CD4-positive, alpha-beta memory T cell (primary cell): Measurements from ENCODE around the gene ABCD1. TPM values are rescaled to one million over a fixed set of nuclear protein-coding genes. Genes with fewer than 3 reads are reported as not detected.

Experiments
- CTCF ChIA-PET: fragments of 350-600 bp; sonication (Branson Sonifier 250); formaldehyde crosslinking; loops from one replicate; lab custom pipeline; 2021; ENCODE audit warnings: inconsistent platforms; ENCODE audit not compliant: partially characterized antibody; lab: Charles Lee
- POLR2A ChIA-PET: fragments of 350-600 bp; sonication (Branson Sonifier 250); formaldehyde crosslinking; loops from one replicate; lab custom pipeline; 2021; ENCODE audit not compliant: partially characterized antibody; lab: Charles Lee
- DNase-seq, 5 donors: peaks; one replicate each; pipeline versions ENCODE4 v3.0.0 to v3.0.0-alpha.2; 2020 to 2022; ENCODE audit warnings: mixed read lengths in 1 of 5
- H3K27ac ChIP-seq: one replicate; pipeline ENCODE4 v1.7.0; 2013; ENCODE audit warnings: low read depth, low read length
- H3K27me3 ChIP-seq: 2 replicates; pipeline ENCODE4 v1.7.0; 2013; ENCODE audit warnings: mild to moderate bottlenecking, low read length, moderate library complexity; ENCODE audit not compliant: insufficient read depth
- H3K36me3 ChIP-seq: 2 replicates; pipeline ENCODE4 v1.7.0; 2013; ENCODE audit warnings: mild to moderate bottlenecking, low read length, moderate library complexity; ENCODE audit not compliant: insufficient read depth
- H3K4me1 ChIP-seq: 2 replicates; pipeline ENCODE4 v1.7.0; 2013; ENCODE audit warnings: mild to moderate bottlenecking, low read length, moderate library complexity; ENCODE audit not compliant: insufficient read depth
- H3K4me3 ChIP-seq, 2 donors: one replicate each; pipeline ENCODE4 v1.7.0; 2013; ENCODE audit warnings: low read length in 2 of 2, mild to moderate bottlenecking in 1 of 2
- H3K9me3 ChIP-seq, 2 donors: one replicate each; pipeline ENCODE4 v1.7.0; 2013; ENCODE audit warnings: low read length in 2 of 2, control low read depth in 1 of 2; ENCODE audit not compliant: control insufficient read depth in 1 of 2
- H3K27ac Mint-ChIP-seq, 7 donors: one replicate each; pipeline ENCODE4 v1.8.0; 2020 to 2021; ENCODE audit warnings: mixed read lengths in 7 of 7, mild to moderate bottlenecking in 6 of 7, inconsistent platforms in 3 of 7, moderate library complexity in 3 of 7
- H3K27me3 Mint-ChIP-seq, 2 donors: one replicate each; pipeline ENCODE4 v1.8.0; 2020 to 2021; ENCODE audit warnings: mixed read lengths in 2 of 2
- H3K36me3 Mint-ChIP-seq, 2 donors: one replicate each; pipeline ENCODE4 v1.8.0; 2020 to 2021; ENCODE audit warnings: mixed read lengths in 2 of 2, inconsistent platforms in 1 of 2, mild to moderate bottlenecking in 1 of 2
- H3K4me1 Mint-ChIP-seq, 4 donors: one replicate each; pipeline ENCODE4 v1.8.0; 2020 to 2021; ENCODE audit warnings: mixed read lengths in 4 of 4, mild to moderate bottlenecking in 1 of 4
- H3K4me3 Mint-ChIP-seq, 8 donors: one replicate each; pipeline ENCODE4 v1.8.0; 2020 to 2021; ENCODE audit warnings: mixed read lengths in 8 of 8, mild to moderate bottlenecking in 7 of 8, moderate library complexity in 6 of 8, inconsistent platforms in 3 of 8
- H3K9me3 Mint-ChIP-seq, 8 donors: one replicate each; pipeline ENCODE4 v1.8.0; 2020 to 2021; ENCODE audit warnings: mixed read lengths in 8 of 8, mild to moderate bottlenecking in 5 of 8, inconsistent platforms in 3 of 8, moderate library complexity in 1 of 8
- intact Hi-C: fragments of 100-400 bp; cut with micrococcal nuclease; formaldehyde crosslinking; loops from one replicate; pipeline ENCODE4 v1.15.1; 2023
- polyA plus RNA-seq, 2 donors: library from polyadenylated mRNA; unstranded; fragments of 300-500 nt; fragmentation: Illumina TruSeq; gene quantifications; one replicate each; pipeline ENCODE4 v1.2.3, GENCODE V29; 2021
- total RNA-seq, 2 experiments: library from RNA; stranded (reverse); gene quantifications; one replicate each; pipeline ENCODE4 v1.2.3, GENCODE V29; 2021

Gene ABCD1
- total and polyA plus RNA-seq, 4 experiments from 2014 or later = 1.7 to 6.8 (median 4.9) TPM

DNA sequence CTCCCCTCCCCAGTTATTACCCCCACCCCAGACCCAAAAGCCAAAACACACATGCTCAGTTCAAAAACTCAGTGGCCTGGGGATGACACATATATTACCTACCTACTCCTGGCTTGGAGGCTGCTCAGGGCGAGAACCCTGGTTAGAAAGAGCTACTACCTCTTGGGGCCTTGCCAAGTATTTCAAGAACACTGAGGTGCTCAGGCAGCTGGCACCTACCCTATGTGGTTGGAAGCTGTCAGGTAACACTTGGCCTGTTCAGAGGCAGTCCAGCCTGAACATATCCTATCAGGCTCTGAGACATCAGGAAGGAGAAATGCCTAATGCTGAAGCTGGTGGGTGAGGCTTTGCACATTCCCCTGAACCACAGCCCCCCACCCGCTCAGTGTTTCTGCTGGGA, 5.4 kb upstream of the ABCD1 start:
- H3K36me3 Mint-ChIP-seq = peaks cover 17 to 35% of the 10 kb centered on the region in 2 donors
- no peaks in the 10 kb centered on the region for H3K9me3 Mint-ChIP-seq
- H3K27ac Mint-ChIP-seq = no peak overlapping the region
- peaks cover 14% of the 10 kb centered on the region for H3K4me1 ChIP-seq
- no peaks in the 10 kb centered on the region for H3K9me3 ChIP-seq
- H3K27me3 Mint-ChIP-seq = no peaks in the 10 kb centered on the region
- ChIA-PET CTCF (no interaction called here), POLR2A (no interaction called here)
- H3K4me3 ChIP-seq = no peak overlapping the region
- no peak for DNase-seq
- intact Hi-C loops = no loop called here
- no peak overlapping the region for H3K27ac ChIP-seq
- H3K4me1 Mint-ChIP-seq = peaks cover 11 to 35% (median 17%) of the 10 kb centered on the region in 4 donors
- H3K4me3 Mint-ChIP-seq = no peak overlapping the region
- H3K36me3 ChIP-seq = peaks cover 35% of the 10 kb centered on the region
- no peaks in the 10 kb centered on the region for H3K27me3 ChIP-seq

GRCh38 chrX:153719701-153720100, 5.0 kb upstream of the ABCD1 start:
- Mint-ChIP-seq H3K9me3 (no peaks in the 10 kb centered on the region), H3K27ac (peak overlapping the region in 2 of 7 donors; percentile 2 to 43), H3K27me3 (no peaks in the 10 kb centered on the region), H3K4me1 (peaks cover 11 to 35% (median 17%) of the 10 kb centered on the region in 4 donors), H3K4me3 (peak overlapping the region in 1 of 8 donors; percentile 46), H3K36me3 (peaks cover 15 to 35% of the 10 kb centered on the region in 2 donors)
- ChIA-PET POLR2A (no interaction called here), CTCF (no interaction called here)
- intact Hi-C loops = loop anchor here (5.0 to 10.0 kb wide), 2 partner anchors 32 to 105 kb away; partner anchors contain the start of gene SLC6A8
- Histone ChIP-seq H3K36me3 (peaks cover 30% of the 10 kb centered on the region), H3K9me3 (no peaks in the 10 kb centered on the region), H3K27ac (no peak overlapping the region), H3K4me1 (peaks cover 14% of the 10 kb centered on the region), H3K4me3 (no peak overlapping the region), H3K27me3 (no peaks in the 10 kb centered on the region)
- DNase-seq = no peak

GRCh38 chrX:153722704-153723350, 1.8 kb upstream of the ABCD1 start:
- H3K36me3 Mint-ChIP-seq = peaks cover 6 to 19% of the 10 kb centered on the region in 2 donors
- H3K4me1 ChIP-seq = peaks cover 40% of the 10 kb centered on the region
- H3K4me1 Mint-ChIP-seq = peaks cover 15 to 44% (median 24%) of the 10 kb centered on the region in 4 donors
- peak overlapping the region; percentile 84 to 89 (median 87) for H3K4me3 Mint-ChIP-seq
- intact Hi-C loops = loop anchor here (5.0 to 10.0 kb wide), 2 partner anchors 36 to 108 kb away; partner anchors contain the start of gene SLC6A8
- POLR2A ChIA-PET = interaction anchor here (0.6 to 0.7 kb wide), 3 partner anchors 9 to 204 kb away, joined by 3 read pairs; no protein-coding TSS in a partner anchor
- no peaks in the 10 kb centered on the region for H3K27me3 Mint-ChIP-seq
- peaks cover 0 to under 1% (median 0%) of the 10 kb centered on the region in 8 donors for H3K9me3 Mint-ChIP-seq
- DNase-seq = no peak
- peak overlapping the region; percentile 17 to 63 for H3K4me3 ChIP-seq
- H3K36me3 ChIP-seq = peaks cover 22% of the 10 kb centered on the region
- CTCF ChIA-PET = no interaction called here
- no peaks in the 10 kb centered on the region for H3K9me3 ChIP-seq
- no peaks in the 10 kb centered on the region for H3K27me3 ChIP-seq
- peak overlapping the region; percentile 61 to 88 (median 84) for H3K27ac Mint-ChIP-seq
- H3K27ac ChIP-seq = peak overlapping the region; percentile 71

DNA sequence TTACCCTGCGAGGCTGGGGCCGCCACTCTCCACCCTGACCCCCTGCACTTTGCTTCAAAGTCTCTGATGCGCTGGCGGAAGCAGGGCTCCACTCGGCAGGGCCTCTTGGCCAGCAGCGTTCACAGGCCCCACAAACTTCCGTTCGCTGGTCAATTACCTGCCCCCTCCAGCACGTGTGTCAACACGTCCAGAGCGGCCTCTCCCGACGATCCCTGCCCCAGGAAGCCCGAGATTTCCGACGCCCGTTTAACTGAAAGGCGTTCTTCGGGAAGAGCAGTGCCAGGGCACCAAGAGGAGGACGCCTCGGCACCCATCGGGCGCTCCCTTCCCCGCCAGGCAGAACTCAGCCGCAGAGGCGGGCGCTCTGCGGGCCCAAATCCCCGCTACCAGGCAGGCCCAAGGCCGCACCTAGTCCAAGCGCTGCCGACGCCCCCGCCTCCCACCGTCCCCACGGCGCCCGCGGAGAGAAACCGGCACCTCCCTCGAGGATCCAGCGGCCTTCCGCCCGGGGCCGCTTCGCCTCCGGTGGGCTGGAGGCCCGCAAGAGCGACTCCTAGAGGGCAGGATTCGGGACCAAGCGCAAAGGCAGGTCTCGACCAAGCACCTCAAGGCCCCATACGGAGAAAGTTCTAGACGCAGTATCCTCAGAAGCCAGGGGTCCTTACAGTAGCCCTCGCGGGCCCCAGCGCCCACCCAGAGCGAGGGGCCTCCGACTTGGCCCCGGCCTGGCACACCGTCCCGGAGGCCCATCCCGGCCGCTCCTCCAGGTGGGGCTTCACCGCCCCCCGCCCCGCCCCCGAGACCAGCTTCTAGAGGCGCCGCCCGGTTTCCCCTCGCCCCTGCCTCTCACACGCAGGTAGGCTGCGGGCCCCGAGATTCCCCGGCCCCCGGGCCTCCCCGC, 1.1 kb upstream of the ABCD1 start:
- Mint-ChIP-seq H3K27ac (peak overlapping the region; percentile 81 to 88 (median 85)), H3K27me3 (no peaks in the 10 kb centered on the region), H3K4me1 (peaks cover 15 to 45% (median 26%) of the 10 kb centered on the region in 4 donors), H3K9me3 (peaks cover 0 to 1% (median 0%) of the 10 kb centered on the region in 8 donors), H3K4me3 (peak overlapping the region; percentile 84 to 89 (median 87)), H3K36me3 (peaks cover 6 to 17% of the 10 kb centered on the region in 2 donors)
- DNase-seq = peak in 4 of 5 donors; percentile 60 to 70 (median 62)
- POLR2A ChIA-PET = interaction anchor here (0.6 to 0.7 kb wide), 3 partner anchors 9 to 203 kb away, joined by 3 read pairs; no protein-coding TSS in a partner anchor
- H3K36me3 ChIP-seq = peaks cover 21% of the 10 kb centered on the region
- no peaks in the 10 kb centered on the region for H3K27me3 ChIP-seq
- CTCF ChIA-PET = no interaction called here
- peak overlapping the region; percentile 17 to 63 for H3K4me3 ChIP-seq
- no peaks in the 10 kb centered on the region for H3K9me3 ChIP-seq
- peak overlapping the region; percentile 71 for H3K27ac ChIP-seq
- peaks cover 42% of the 10 kb centered on the region for H3K4me1 ChIP-seq
- intact Hi-C loops = loop anchor here (1.0 to 10.0 kb wide), 4 partner anchors 36 to 205 kb away; partner anchors contain the start of genes IDH3G, SLC6A8 and SSR4

GRCh38 chrX:153725039-153725831, 579 bp downstream of the ABCD1 start:
- intact Hi-C loops = loop anchor here (10.0 kb wide), 1 partner anchor 110 kb away; no protein-coding TSS in a partner anchor
- ChIA-PET POLR2A (interaction anchor here (1.6 kb wide), 1 partner anchor 10 kb away, joined by 5 read pairs; no protein-coding TSS in a partner anchor), CTCF (no interaction called here)
- Mint-ChIP-seq H3K36me3 (peaks cover 2 to 6% of the 10 kb centered on the region in 2 donors), H3K4me3 (peak overlapping the region; percentile 34 to 77 (median 61)), H3K27me3 (no peaks in the 10 kb centered on the region), H3K4me1 (peaks cover 12 to 33% (median 22%) of the 10 kb centered on the region in 4 donors), H3K9me3 (peaks cover 0 to 1% (median 0%) of the 10 kb centered on the region in 8 donors), H3K27ac (peak overlapping the region in 5 of 7 donors; percentile 29 to 84 (median 60))
- no peak for DNase-seq
- Histone ChIP-seq H3K4me3 (peak overlapping the region in 1 of 2 donors; percentile 38), H3K4me1 (peaks cover 42% of the 10 kb centered on the region), H3K27me3 (no peaks in the 10 kb centered on the region), H3K9me3 (no peaks in the 10 kb centered on the region), H3K36me3 (peaks cover 5% of the 10 kb centered on the region), H3K27ac (peak overlapping the region; percentile 71)

- POLR2A ChIA-PET = interaction anchor here (1.1 to 1.8 kb wide), 4 partner anchors 10 to 245 kb away, joined by 3 to 5 read pairs (median 4); partner anchors contain the start of gene HCFC1
- Mint-ChIP-seq H3K27ac (peak overlapping the region in 4 of 7 donors; percentile 29 to 84 (median 72)), H3K9me3 (peaks cover 0 to 1% (median 0%) of the 10 kb centered on the region in 8 donors), H3K27me3 (no peaks in the 10 kb centered on the region), H3K4me3 (peak overlapping the region; percentile 20 to 77 (median 47)), H3K4me1 (peaks cover 14 to 35% (median 22%) of the 10 kb centered on the region in 4 donors), H3K36me3 (peaks cover 5 to 6% of the 10 kb centered on the region in 2 donors)
- Histone ChIP-seq H3K27ac (no peak overlapping the region), H3K9me3 (no peaks in the 10 kb centered on the region), H3K36me3 (peaks cover under 1% of the 10 kb centered on the region), H3K27me3 (no peaks in the 10 kb centered on the region), H3K4me1 (peaks cover 42% of the 10 kb centered on the region), H3K4me3 (no peak overlapping the region)
- intact Hi-C loops = loop anchor here (10.0 kb wide), 1 partner anchor 111 kb away; no protein-coding TSS in a partner anchor
- DNase-seq = no peak
- CTCF ChIA-PET = no interaction called here
Observed at GRCh38 chrX:153725832-153726285, 1.2 kb downstream of the ABCD1 start.
